ENCODE measurements around the gene USP40.

USP40 gene

DNA sequence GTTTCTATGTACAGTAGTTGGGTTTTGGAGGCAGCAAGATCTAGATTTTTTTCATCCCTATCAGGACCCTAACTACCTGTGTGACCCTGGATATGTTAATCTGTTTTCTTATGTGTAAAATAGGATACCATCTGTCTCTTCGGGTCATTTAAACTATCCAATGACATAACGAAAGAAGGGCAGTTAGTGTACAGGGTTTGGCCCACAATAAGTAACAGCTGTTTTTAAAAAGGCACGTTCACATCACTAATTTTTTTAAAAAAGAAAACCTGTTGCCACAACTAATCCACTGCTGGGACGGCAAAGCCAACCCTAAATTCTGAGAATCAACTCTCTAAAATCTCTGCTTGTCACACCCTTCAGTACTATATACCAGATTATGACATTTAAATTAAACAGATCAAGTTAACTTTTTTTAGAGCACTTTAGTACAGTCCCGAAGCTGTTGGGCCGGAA is 869 bp downstream of the USP40 start:
- no peak for DNase-seq
- intact Hi-C loops (cut with DNase I), result no loop called here

DNA sequence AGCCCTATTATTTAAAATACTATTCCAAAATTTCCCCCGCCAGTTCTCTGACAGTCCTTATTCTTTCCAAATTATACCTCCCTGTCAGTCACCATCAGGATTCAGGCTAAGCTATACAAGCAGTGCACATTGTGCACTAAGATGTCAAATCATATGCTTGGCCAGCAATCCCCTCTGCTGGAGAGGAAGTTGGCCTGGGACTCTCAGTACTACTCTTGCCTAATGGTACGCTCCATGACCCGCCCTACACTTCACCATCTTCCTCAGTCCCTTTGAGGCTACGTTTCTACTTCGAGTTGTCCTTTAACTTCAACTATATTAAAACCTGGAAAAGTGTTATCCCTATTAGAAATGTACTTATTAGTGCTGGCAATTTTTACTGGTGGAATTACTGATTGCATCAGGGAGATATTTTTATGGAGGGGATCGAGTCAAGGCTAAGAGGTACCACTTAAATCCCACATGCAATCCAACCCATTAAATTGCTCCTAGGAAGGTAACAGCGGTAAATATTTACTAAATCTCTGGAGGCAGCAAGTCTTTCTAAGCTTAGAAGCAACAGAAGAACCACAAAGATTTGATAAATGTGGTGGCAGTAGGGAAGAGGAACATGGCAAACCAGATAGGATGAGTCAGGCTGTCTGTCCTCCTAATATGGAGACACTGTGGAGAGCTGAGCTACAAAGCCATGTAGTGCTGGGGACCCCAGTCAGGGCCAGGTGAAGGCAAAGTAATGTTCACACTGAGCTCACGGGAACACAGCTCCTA is 2.7 kb downstream of the USP40 start:
- no peak for DNase-seq
- intact Hi-C loops (cut with DNase I), result no loop called here

GRCh38 chr2:233556881-233557736 is 9.5 kb downstream of the USP40 start:
- intact Hi-C loops (cut with DNase I), result no loop called here
- DNase-seq, result no peak

DNA sequence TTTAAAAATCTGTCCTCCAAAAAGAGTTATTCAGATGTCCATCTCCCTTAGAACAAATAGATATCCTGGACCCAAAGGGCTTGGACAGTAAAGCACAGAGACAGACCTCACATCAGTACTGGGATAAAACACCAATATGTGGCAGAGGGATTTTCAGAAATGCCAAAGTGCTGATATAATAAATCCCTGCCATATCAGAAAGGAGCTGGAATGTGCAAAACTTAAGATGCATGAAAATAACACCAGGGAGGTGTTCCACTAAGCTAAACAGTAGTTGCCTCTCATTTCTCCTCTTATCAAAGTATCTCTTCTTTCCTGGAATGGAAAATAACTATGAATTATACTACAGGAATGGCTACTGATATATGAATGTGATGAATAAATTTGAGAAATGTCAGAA is 13.2 kb downstream of the USP40 start:
- intact Hi-C loops (cut with DNase I), result no loop called here
- no peak for DNase-seq

- intact Hi-C loops (cut with DNase I), result no loop called here
- no peak for DNase-seq
Observed at GRCh38 chr2:233551491-233551890, 15.1 kb downstream of the USP40 start.

DNA sequence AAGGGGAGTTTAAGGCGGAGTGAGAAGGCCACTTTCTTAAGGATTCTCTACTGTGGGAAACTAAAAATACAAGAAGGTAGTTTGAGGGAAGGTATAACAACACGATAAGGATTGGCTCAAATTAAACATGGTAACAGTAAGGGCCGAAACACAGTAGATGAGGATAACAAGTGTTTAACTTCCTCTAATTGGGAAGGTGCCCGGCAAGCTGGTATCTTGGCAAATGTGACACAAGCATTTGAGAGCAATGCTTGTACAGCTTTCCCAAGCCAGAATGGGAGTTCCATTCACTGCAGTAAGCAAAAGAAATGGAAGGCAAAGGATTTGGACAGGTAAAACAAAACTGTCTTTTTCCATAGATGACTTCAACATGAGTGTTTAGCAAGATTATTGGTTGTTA is 19.8 kb downstream of the USP40 start:
- no peak for DNase-seq
- intact Hi-C loops (cut with DNase I), result no loop called here

- intact Hi-C loops (cut with DNase I), result no loop called here
Observed at GRCh38 chr2:233546101-233546500, 20.5 kb downstream of the USP40 start.

GRCh38 chr2:233544200-233544610 is 22.4 kb downstream of the USP40 start:
- intact Hi-C loops (cut with DNase I), result no loop called here
- no peak for DNase-seq

More at GRCh38 chr2:233546101-233546500, 20.5 kb downstream of the USP40 start:
- no peak for DNase-seq

- intact Hi-C loops (cut with DNase I), result no loop called here
- no peak for DNase-seq
Observed at GRCh38 chr2:233542507-233542906, 24.1 kb downstream of the USP40 start.

GRCh38 chr2:233538741-233539140 is 27.8 kb downstream of the USP40 start:
- intact Hi-C loops (cut with DNase I), result no loop called here
- DNase-seq, result no peak

GRCh38 chr2:233535271-233535670 is 31.3 kb downstream of the USP40 start:
- intact Hi-C loops (cut with DNase I), result no loop called here
- no peak for DNase-seq

DNA sequence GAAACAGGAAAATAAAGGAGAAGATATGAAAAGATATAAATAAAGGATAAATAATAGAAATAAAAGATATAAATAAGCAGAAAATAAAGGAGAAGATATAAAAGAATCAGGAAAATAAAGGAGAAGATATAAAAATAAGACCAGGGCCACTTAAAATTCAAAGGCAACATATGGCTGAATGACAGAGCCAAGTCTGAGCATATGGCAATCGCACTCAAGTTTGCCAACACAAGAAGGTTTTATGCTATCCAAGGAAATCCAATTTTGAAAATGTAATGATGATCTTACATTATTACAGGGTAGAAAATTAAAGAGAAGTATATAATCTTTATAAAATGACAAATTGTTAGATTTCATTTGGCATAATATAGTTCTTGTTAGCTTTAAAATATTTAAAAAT is 33.6 kb downstream of the USP40 start:
- no peak for DNase-seq
- intact Hi-C loops (cut with DNase I), result no loop called here

- no peak for DNase-seq
- intact Hi-C loops (cut with DNase I), result no loop called here
Observed at GRCh38 chr2:233531955-233532354, 34.6 kb downstream of the USP40 start.

DNA sequence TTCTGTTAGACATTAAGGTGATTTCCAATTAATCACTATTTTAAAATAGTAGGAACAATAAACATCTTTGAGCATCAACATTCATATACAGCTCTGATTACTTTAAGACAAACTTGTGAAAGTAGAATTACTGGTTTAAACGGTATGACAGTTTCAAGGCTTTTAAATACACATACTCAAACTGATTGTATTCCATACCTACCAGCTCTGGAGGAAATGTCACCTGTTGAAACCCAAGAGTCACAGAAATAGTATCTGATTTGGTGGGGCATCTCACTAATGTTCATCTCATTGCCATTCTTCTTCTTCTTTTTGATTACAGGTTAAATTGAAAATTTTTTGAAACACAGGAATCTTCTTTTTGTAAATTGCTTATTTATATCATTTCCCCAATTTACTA is 36.2 kb downstream of the USP40 start:
- intact Hi-C loops (cut with DNase I), result no loop called here
- no peak for DNase-seq

- intact Hi-C loops (cut with DNase I), result no loop called here
- DNase-seq, result no peak
Observed at GRCh38 chr2:233528182-233528581, 38.4 kb downstream of the USP40 start.

DNA sequence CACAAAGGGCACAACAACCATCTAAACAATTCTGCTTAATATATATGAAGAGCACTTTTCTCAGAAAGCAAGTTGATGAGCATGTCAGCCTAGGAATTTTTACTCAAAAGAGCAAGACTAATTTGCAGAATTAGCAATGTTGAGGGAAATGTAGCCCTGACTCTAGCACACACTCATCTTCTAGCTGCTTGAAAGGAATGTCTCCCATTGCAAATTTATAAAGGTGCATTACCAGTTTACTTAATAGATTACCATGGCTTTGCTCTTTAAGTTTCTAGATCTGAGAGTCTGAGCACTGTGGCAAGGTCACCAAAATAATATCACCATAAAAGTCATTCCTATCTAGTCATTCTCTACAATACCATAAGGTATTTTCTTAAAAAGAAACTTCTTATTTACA is 40.8 kb downstream of the USP40 start:
- no peak for DNase-seq
- intact Hi-C loops (cut with DNase I), result no loop called here

DNA sequence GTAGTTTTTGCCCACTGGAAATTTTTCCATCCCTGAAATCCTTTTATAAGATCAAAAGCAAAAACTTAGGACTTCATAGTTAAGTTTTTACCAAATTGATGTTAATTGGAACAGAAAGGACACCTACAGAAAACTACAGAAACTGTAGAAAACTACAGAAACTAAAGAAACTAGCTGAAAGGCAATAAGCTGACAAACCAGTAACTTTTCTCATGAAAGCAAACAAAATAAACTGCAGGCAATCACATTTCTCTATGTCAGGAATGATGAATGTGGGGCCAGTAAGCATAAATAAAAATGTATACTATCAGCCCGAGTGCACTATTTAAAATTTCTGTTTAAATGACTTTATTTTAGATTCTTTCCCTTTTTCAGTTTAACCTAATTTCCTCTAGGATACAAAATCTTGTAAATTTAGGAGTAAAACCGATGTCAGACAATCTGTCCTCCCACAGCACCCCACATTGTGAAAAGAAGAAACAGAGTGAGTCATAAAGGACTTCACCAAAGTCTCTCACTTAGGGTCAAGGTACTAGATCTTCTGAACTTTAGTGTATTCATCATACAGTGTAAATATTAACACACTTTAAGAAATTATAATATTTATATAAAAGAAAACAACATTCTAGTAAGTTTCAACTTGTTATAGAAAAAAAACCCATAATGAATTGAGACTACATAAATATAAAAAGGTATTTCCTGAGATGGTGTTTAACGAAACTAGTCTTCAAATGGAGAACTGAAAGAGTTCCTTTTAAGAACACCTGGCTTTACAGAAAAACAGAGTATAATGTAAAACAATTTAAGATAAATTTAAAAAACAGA is 46.6 kb downstream of the USP40 start:
- DNase-seq, result peak in 4 of 42 donors; percentile 8 to 22 (median 21)
- intact Hi-C loops (cut with DNase I), result no loop called here

GRCh38 chr2:233513953-233514655 is 52.5 kb downstream of the USP40 start:
- intact Hi-C loops (cut with DNase I), result no loop called here
- no peak for DNase-seq

All from head of caudate nucleus (tissue), 42 donors.